Nucleus accumbens (tissue), 56 donors: ENCODE measurements around the gene DNASE1L2.
"Not testable (repeated sequence)": the region's sequence is repeated elsewhere in the genome, so short reads cannot be mapped to it uniquely, and the experiment has no call there.

ENCODE experiments used
- DNase-seq, 56 donors: peaks; one replicate each; lab custom pipeline; 2025; lab: John Stamatoyannopoulos, UW

The DNASE1L2 gene

DNA sequence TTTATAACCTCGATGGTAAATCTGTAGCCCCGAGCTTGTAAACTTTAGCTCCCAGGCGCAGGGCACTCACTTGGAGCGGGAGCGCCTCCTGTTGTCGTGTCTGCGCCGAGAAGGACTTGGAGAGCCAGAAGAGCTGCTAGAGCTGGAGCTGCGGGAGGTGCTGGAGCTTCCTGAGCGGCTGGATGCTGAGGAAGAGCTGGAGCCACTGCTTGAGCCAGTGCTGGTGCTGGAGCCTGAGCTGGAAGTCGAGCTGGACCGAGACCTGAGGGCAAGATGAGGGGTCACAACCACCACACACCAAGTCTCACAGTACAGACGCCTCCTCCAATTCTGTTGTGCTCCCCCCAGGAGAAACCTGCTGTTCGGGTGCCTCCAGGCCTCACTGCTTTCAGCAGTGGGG is 26.8 kb downstream of the DNASE1L2 start:
- DNase-seq, result not testable (repeated sequence)

- DNase-seq, result not testable (repeated sequence)
Measured at GRCh38 chr16:2266887-2267286, 30.6 kb downstream of the DNASE1L2 start.

- peak in 7 of 56 donors; percentile 47 to 90 (median 83) for DNase-seq
Measured at GRCh38 chr16:2267505-2267912, 31.3 kb downstream of the DNASE1L2 start.

- peak; percentile 47 to 98 (median 92) for DNase-seq
Measured at GRCh38 chr16:2267913-2268666, 31.8 kb downstream of the DNASE1L2 start, which contains the start of gene RNPS1. RNPS1 (minus strand) TSS chr16:2268126; CDS start chr16:2264643, 3,483 bp downstream.

DNA sequence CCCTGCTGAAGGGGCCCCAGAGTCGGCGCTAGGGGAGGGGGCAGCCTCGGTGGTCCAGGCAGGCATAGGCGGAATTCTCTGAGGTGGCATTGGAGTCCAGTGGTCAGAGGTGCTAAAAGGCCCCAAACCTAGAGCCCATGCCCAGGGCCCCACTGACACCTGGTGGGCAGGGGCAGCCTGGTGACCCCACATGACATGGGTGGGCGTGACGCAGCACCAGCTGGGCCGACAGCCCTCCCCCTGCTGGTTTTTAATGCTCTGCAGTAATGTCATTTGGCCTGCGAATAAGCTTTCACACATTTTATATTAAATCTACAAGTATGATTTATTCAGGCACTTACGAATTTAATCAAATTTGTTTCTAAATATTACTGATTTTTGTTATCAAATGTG is 33.8 kb downstream of the DNASE1L2 start:
- no peak for DNase-seq

DNA sequence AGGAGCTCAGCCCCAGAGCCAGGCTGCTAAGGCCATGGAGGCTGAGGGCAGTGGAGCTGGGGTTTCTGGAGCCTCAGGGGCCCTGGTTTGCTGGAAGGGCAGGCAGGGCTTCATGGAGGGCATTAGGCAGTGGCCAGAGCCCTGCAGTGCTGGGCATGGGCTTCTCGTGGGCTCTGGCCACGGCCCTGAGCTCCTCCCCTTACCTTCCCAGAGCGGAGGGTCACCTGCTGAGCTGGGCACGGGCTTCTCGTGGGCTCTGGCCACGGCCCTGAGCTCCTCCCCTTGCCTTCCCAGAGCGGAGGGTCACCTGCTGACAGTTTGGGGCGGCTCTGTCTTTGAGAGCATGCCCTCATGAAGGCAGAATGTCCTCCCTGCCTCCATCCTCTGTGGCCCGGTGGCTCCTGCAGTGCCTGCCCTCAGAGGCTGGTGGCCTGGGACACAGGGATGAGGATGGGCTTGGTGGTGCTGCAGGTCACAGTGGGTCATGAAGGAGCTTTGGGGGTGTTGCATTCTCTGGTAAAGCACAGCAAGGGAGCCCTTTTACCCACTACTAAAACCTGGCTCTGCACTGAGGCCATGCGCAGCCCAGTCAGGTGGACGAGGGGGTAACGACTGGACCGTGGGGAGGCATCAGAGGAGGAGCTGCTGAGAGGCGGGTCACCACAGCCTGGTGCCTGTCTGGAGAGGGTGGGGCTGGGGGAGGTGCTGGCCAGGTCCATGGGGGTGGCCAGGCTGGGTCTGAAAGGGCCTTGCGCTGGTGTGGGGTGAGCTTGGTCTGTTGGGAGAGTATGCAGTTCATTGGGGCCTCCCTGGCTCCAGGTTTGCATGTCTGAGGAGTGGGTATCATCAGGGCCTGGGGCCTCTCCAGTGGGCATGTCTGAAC is 34.6 kb downstream of the DNASE1L2 start:
- DNase-seq, result no peak

DNA sequence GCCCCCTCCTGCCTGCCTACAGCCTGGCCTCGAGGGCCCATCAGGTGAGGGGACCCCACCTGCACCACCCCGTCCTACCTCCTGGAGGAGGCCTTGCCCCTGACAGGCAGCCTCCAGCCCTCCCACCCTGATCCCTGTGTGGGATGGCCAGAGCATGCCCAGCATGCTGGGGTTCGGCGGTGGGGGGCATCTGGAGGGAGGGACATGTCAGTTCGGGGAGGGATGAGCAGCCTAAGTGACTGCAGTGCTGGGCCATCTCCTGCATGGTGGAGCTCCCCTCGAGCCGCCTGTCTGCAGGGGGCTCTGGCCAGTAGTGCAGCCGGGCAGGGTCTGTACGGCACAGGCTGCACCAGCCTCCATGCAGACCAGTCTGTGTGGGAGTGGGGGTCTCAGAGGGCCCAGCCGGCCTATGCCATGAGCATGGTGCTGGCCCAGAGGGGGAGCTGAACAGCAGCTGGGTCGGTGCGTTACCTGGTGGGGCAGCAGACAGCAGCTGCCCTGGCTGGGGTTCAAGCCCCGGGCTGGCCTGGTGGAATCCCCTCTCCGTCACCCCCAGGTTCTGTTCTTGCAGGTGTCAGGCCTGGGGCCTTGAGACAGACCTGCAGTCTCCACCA is 35.7 kb downstream of the DNASE1L2 start:
- DNase-seq, result no peak

DNA sequence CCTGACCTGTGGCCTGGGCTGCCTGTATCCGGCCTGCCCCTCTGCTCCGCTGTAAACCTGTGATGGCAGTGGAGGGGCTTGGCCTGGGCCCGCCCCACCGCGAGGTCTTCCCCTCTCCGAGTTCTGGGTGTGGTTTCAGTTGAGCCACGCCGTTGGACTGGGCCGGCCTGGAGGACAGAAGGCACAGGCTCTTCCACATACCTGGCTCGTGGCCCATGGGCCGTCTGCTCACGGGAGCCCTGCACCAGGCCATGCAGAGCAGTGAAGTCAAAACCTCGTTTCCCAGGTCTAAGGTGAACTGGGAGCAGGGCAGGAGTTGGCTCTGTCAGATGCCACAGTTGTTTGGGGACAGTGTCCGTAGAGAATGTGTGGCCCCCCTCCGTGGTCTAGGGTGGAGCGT is 37.2 kb downstream of the DNASE1L2 start:
- DNase-seq, result no peak

DNA sequence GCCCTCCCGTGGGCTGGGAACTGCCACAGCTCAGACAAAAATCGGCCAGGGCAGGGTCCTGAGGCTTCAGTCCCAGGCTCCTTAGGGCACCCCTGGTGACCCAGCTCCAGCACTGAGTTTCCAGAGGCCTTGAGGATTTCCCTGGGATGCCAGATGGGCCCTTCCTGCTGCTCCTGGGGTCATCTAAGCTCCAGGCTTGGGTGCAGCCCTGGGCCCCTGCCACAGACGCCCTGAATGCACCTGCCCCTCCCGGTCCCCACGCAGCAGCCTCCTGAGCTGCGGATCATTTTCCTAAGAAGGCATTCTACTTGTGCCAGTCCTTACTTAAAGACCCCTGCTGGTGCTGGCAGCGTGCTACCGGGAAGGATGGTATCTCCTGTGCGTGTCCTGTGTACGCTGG is 37.7 kb downstream of the DNASE1L2 start:
- no peak for DNase-seq

GRCh38 chr16:2275476-2276367 is 39.5 kb downstream of the DNASE1L2 start:
- peak in 1 of 56 donors; percentile 5 for DNase-seq

DNA sequence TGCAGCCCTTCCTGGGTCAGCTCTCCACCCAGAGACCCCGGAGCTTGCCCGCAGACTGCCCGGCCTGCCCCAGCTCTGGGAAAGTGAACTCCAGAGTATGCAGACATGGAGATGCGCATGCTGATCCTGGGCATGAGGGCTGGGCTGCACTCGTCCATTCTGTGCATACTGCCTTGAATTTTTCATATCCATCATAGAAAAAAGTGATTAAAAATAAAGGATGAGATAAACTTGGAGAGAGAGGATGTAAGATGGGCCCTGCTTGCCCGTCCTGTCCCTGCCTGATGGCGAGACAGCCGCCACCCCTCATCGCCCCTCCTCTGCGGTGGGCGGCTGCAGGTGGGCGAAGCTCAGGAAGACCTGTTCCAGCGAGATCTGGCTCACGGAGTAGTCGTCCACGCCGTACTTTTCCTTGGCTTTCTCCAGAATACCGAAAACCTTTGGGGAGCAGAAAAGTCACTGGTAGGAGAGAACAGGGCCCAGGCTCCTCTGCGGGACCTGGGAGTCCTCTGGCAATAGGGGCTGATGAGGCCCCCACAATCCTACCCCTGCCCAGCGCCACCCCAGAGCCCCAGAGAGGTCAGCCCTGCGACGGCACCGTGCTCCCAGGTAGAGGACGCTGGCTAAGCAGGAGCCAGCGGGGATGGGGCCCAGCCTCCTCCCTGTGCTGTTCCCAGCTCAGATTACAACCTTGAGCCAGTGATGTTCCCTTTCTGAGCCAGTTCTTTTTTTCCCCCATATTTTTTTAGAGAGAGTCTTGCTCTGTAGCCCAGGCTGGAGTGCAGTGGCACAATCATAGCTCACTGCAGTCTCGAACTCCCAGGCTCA is 40.3 kb downstream of the DNASE1L2 start:
- no peak for DNase-seq

GRCh38 chr16:2277466-2278271 is 41.4 kb downstream of the DNASE1L2 start:
- DNase-seq, result no peak

DNA sequence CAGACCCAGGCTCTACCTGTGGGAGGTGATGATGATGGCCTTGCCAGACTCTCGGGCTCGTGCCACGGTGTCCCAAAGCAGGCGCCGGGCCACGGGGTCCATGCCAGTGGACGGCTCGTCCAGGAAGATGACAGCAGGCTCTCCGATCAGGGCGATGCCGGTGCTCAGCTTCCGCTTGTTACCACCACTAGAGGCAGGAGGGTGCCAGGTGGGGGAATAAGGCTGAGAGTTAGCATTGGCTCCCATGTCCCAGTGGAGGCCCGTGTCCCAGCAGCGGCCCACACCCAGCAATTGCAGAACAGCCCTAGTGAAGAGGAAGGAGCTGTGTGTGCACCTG is 42.0 kb downstream of the DNASE1L2 start:
- no peak for DNase-seq

GRCh38 chr16:2278956-2279800 is 42.9 kb downstream of the DNASE1L2 start:
- DNase-seq, result no peak

GRCh38 chr16:2280461-2280860 is 44.2 kb downstream of the DNASE1L2 start:
- no peak for DNase-seq

DNA sequence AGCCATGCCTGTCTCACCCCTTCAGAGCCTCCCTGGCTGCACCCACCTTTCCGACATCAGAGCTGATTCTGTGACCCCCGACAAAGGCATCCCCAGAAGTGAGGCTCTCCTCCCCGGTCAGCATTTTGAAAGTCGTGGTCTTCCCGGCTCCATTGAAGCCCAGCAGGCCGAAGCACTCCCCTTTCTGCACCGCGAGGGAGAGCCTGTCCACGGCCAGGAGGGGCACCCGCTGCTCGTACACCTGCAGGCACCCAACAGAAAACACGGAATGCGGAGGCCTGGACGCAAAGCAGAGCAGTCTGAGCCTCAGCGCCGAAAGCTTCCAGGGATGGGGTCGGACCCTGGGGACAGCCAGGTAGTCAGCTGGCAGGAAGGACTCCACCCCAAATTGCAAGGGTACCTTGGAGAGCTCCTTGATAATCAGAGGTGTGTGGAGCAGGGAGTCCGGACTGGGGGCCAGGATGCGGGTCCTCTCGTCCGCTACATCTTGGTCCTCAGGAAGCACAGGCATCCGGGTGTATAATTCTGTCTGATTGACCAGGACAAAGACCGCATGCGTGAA is 44.8 kb downstream of the DNASE1L2 start:
- no peak for DNase-seq

GRCh38 chr16:2282262-2282661 is 46.0 kb downstream of the DNASE1L2 start:
- DNase-seq, result no peak
